NCI-H2196 (cell line): Measurements from ENCODE around the gene FAM221B.

Source experiments
- DNase-seq: peaks from one replicate; lab custom pipeline; 2025; ENCODE audit not compliant: unreplicated experiment; lab: John Stamatoyannopoulos, UW

The FAM221B gene

DNA sequence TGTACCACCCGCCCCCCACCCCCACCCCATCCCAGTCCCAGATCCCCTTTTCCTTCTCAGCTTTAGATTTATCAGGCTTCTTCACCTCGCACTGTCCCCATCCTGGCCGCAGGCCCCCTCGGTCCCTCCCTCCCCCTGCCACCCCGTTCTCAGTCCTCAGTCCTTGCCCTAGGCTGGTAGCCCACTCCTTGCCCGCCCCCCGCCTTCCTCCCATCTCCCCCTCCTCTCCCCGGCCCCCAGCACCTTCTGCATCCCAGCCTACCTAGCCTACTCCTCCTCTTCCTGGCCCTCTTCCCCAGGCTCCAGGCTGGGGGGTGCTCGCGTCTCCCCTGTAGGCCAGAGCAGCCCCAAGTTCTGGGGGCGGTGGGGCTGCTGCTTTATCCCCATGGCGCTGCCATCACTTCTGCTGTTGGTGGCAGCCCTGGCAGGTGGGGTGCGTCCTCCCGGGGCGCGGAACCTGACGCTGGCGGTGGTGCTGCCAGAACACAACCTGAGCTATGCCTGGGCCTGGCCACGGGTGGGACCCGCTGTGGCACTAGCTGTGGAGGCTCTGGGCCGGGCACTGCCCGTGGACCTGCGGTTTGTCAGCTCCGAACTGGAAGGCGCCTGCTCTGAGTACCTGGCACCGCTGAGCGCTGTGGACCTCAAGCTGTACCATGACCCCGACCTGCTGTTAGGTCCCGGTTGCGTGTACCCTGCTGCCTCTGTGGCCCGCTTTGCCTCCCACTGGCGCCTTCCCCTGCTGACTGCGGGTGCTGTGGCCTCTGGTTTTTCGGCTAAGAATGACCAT lies 36.3 kb downstream of the FAM221B start:
- DNase-seq, result no peak

DNA sequence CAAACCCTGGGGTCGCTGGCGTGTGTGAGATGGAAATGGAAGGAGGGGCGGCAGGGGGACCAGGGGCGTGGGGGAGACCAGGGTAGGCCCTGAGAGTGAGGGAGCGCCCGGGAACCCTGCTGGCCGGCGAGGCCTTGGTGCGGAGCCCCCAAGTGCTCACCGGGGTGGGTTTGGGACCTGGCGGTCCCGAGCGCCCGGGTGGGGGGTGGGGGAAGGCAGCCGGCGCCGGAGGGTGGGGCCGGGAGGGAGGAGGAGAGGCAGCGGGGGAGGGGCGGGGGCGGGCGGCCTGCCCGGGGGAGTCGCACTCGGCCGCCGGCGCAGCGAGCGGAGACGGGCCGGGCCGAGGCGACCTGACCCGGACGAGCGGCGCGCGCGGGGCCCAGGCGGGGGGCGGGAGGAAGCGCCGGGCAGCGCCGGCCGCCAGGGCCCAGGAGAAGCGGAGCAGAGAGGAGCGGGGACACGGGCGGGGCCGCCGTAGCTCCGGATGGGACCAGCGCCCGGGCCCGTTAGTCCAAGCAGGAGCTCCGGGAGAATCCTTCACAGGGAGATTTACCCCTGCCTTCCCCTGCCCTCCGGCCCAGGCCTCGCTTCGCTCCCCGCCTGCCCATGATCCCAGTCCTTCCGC lies 37.1 kb downstream of the FAM221B start, which contains the start of gene NPR2:
TSS of gene NPR2 (plus strand) at position 295 of the 625 bp plus-strand sequence. CDS start 818 bp downstream, outside the sequence.
- DNase-seq, result no peak

DNA sequence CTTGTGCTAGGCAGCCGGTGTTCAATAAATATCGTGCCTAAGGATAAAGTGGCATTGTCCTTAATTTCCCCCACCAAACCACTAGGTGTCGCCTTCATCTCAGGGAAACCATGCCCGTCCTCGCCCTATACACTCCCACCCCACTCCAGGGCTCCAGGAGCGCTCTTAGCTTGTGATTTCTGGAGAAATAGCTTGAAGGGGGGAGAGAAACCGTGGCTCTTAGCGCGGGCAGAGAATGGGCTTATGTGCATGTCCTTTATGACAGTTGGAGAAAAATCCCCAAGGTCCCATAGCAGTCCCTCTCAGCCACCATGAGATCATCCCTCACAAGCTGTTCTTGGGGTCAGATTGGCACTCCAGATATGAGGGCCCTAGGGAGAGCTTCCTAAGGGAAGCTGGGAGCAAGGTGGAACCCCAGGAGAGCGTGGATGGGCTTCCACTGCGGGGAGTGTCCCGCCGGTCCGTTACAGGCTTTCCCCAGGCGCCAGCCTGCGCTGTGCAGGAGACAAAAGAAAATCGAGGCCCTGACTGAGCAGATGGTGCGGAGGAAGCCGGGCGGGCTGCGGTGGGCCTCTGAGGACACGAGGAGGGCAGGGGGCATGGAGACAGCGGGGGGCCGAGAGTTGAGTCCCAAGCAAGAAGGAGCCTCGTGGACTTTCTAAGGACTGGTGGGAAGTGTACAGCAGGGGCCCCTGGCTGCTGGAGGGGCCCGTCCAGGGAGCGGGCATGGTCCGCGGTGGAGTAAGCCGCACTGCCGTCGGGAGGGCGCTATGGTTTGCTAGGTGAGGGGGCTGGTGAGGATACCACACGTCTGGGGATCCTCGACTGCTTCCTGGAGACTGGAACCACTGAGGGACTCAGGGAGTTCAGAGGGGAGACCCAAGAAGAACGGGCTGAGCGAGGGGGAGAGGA lies 37.9 kb downstream of the FAM221B start:
- DNase-seq, result peak; percentile 80

DNA sequence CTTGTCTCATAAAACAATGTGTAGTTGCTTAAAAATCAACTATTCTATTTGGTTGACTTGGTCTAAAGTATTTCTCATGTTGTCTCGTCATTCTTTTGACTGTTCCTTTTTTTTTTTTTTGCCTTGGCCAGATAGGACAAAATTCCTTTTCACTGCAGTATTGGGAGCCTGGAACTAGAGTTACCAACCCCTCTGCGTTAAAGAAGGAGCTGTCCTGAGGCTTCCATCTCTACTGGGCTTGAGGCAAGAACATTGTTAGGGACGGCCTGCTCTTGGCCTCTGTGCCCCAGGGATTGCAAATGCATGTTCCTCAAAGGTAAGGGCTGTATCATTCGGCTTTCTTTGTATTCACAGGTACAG lies 38.5 kb downstream of the FAM221B start:
- DNase-seq, result no peak

DNA sequence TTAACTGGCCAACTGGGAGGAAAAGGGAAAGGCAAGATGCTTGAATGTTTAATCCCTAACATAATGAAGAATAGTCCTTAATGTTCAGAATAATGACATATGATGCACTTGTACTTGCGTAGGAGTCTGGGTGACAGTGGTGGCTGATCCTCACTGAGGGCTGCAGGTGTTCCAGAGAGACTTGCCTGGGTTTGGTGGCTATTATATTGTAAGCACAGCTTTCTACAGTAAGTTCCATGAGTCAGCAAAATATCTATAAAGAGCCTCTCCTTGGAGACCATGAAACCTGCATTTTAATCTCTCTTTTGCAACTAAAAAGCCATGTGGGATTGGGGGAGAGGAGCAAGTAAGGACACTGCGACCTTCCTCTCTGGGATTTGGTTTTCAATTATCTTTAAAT lies 39.0 kb downstream of the FAM221B start:
- DNase-seq, result no peak

DNA sequence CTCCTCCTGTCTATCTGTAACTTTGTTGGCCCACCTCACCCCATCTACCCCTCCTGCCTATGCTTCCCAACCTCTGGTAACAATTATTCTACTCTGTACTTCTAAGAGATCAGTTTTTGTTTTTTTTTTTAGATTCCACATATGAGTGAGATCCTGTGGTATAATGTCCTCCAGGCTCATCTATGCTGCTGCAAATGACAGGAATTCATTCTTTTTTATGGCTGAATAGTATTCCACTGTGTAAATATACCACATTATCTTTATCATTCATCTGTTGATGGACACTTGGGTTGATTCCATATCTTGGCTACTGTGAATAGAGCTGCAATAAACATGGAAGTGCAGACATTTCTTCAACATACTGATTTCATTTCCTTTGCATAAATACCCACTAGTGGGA lies 45.1 kb downstream of the FAM221B start:
- DNase-seq, result no peak

DNA sequence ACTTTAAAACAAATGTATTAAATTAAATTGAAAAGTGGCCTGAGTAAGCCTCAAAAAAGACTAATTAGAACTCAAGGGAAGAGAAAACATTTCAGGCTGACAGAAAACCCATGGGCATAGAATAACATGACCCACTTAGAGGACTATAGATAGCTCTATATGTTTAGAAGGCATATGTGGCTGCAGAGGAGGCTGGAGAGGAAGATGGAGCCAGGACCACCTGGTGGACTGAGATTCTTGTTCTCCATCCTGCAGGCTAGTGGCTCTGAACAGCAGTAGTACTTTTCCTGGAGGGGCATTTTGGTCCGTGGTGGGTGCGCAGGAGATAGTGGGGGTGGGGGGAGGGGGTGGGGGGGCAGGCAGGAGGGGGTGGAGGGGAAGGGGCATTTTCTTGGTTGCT lies 47.5 kb downstream of the FAM221B start:
- no peak for DNase-seq

DNA sequence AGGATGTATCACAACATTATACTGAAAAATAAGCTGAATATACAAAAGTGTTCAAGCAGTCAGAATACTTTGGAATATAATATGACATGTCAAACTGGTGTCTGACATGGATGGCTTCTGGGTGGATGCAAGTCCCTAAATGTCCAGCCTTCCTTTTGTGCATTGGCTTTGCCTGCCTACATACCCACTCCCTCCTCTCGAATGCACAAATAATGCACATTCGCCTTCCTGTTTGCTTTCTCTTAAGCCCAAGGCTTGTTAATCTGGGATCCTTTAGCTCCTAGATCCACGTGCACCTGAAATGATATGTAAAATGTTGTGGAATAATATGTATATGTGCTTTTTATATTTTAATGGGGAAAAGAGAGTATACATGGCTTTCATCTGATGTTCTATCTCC lies 50.0 kb downstream of the FAM221B start:
- no peak for DNase-seq

DNA sequence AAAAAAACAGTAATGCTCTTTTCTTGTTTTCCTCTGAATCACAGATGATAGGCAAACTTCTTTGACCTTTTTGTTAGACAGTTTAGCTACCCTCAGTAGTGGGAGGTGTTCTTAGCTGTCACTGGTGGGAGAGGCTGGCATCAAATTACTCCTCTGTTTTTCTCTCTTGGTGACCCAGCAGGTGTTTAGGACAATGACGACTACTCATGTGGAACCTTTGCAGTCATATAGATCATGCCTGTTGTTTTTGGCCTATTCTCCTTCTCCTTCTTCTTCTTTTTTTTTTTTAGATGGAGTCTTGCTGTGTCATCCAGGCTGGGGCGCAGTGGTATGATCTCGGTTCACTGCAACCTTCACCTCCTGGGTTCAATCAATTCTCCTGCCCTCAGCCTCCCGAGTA lies 52.5 kb downstream of the FAM221B start:
- DNase-seq, result peak; percentile 66

DNA sequence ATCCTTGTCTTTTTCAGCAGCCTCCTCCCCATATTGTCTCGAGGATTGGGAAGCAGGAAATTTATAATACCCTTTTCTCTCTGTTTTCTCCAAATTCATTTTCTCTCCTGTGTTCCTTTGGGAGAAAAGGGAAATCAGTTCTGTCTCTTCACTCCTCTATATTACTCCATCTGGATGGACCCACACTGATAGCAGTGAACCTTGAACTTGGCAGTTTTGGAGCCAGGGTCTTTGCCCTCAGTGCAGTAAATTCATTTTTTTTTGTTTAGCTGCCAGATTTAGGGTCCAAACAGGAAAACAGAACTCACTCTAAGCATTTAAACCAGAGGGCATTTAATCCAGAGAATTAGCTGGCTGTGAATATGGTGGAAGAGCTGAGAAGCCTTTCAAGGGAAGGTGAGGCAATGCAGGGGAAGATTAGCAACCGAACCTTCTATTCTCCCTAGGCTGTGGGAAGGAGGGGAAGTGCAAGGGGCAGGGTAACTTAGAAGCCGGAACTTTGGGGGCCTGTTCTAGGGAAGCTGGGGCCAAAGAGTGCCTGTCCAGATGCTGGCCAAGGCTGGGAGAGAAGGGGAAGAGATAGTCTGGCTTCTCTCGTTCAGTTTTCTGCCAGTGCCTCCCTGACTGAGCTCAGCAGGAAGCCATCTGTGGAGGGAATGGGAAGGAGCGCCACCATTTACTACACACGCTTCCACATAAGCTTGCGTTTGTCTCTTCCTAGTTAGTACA lies 53.5 kb downstream of the FAM221B start:
- no peak for DNase-seq

DNA sequence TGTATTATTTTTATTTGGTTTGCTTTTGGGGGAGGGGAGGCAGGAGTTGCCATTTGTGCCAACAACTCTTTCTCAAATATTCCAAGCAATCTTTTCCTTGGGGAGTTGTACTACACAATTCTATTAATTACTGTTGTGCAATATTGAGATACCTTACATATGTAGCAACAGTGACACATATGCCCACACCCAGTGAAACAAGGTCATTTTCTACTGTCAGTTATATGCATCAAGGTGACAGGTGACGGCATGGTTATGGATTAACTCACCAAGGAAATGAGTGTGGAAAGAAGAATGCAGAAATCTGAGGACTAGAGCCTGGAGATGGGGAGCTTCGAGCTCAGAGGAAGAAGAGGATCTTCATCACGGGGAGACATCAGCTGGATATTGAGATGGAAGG lies 56.6 kb downstream of the FAM221B start:
- DNase-seq, result peak; percentile 21

DNA sequence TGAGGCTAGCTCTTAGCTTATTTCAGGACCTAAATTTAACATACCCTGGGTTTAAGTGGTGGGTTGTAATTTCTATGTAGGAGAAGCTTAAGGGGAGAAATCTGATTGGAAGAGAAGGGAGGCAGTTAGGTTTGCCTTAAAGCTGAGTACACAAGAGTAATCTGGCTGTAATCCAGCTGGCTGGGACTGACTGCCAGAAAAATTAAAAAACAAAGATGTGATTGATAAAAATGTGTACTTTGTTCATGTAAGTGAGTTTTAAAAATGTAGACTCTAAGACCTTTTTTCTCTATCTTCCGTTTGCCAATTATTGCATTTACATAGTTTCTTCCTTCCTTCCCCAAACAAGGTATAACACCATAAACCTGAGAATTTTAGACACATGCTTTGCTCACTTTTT lies 57.0 kb downstream of the FAM221B start:
- DNase-seq, result peak; percentile 81

DNA sequence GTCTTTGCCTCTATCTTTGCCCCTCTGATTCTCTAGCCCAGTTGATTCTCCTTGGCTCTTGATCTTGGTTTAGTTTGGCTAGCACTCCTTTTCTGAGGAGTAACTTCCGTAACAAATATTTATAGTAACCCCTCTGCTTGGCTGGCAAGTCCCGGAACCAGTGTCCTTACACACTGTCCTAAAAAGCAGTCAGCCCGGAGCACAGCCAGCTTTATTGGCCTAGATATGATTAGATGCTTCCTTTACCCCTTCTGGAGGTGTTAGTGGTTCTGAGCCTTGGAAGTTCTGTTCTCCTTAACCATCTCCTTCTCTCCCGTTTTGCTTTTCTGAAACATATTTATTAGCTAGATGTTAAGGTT lies 57.5 kb downstream of the FAM221B start:
- peak; percentile 12 for DNase-seq

DNA sequence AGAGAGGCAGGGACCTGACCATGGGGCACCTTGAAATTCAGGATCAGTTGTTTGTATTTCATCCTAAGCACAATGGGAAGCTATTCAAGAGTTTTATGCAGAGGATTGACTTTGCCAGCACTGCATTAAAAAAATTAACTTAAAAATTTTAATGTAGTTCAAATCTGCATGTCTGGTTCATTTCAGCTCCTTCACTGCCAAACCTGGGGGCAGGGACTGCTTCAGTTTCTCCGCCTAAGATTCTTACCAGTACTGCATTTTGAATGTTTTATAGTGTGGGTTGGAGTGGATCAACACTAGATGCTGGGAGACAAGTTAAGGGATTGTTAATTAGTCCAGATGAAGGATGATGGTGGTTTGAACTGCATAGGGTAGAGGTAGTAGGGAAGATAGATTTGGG lies 58.8 kb downstream of the FAM221B start:
- DNase-seq, result no peak

DNA sequence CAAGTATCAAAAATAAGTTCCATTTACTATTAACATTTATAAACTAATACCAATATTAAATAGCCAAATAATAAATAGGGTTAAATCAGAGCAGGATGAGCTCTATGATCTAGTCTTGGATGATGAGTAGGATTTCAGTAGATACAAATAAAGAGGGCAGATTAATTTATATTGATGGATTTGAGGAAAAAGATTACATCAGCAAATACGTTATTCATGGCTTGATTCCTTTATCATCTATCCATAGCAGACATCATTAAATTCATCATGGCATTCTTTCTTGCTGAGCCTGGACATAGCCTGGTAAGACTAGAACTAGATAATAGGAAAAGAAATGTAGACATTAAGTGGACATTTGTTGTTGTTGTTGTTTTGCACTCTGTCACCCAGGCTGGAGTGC lies 61.1 kb downstream of the FAM221B start:
- no peak for DNase-seq

DNA sequence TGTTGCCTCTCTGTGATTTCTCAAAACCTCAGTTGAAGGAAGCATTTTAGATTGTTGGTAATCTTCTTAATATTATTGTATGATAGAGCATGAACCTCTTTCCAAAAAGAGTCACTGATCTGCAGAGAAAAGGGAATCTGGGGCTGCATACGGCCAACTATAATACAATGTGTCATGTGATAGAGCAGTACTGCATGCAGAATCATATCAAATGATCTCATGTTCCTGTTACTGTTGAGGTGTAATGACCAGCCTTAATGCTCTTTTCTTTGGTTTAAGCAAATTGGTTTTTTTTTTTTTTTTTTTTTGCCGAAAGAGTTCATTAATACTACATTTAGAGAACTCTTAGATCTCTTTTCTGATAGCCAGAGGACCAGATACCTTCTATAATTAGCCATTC lies 61.5 kb downstream of the FAM221B start:
- DNase-seq, result no peak
